ENCODE results near the gene SDHA. TPM values are rescaled to one million over a fixed set of nuclear protein-coding genes. Genes with fewer than 3 reads are reported as not detected.

The SDHA gene
- total and polyA plus RNA-seq, 11 donors = 276 to 861 (median 727) TPM

GRCh38 chr5:305050-305449 is 86.9 kb downstream of the SDHA start:
- no peak for TF ChIP-seq CTCF (IDR thresholded peaks at IDR 0.05)
- TF ChIP-seq POLR2A (IDR thresholded peaks at IDR 0.05) = no peak
- H3K36me3 ChIP-seq = peaks cover 0 to 41% (median 20%) of the 10 kb centered on the region in 9 donors

GRCh38 chr5:305459-305858 is 87.3 kb downstream of the SDHA start:
- Histone ChIP-seq H3K27ac (no peak overlapping the region), H3K27me3 (no peaks in the 10 kb centered on the region), H3K4me3 (no peak overlapping the region), H3K36me3 (peaks cover 0 to 45% (median 21%) of the 10 kb centered on the region in 9 donors), H3K4me1 (peaks cover 0 to 17% (median 6%) of the 10 kb centered on the region in 12 donors), H3K9me3 (no peaks in the 10 kb centered on the region)
- intact Hi-C loops (cut with DNase I) = no loop called here
- 92 to 97% (median 94%) methylated on average over 14 of the region's 14 CpGs for WGBS, 4 donors
- DNase-seq (no peak), ATAC-seq (no peak)
- no peak for TF ChIP-seq POLR2A (IDR thresholded peaks at IDR 0.05)
- no peak for TF ChIP-seq CTCF (IDR thresholded peaks at IDR 0.05)

More at GRCh38 chr5:305050-305449, 86.9 kb downstream of the SDHA start:
- H3K4me1 ChIP-seq = peaks cover 0 to 16% (median 4%) of the 10 kb centered on the region in 12 donors
- ATAC-seq (no peak), DNase-seq (no peak)
- H3K4me3 ChIP-seq = no peak overlapping the region
- H3K9me3 ChIP-seq = no peaks in the 10 kb centered on the region
- no peak overlapping the region for H3K27ac ChIP-seq
- WGBS, 4 donors = 91 to 94% (median 92%) methylated on average over 5 to 9 of the region's 9 CpGs
- intact Hi-C loops (cut with DNase I) = no loop called here
- no peaks in the 10 kb centered on the region for H3K27me3 ChIP-seq

- H3K36me3 ChIP-seq = peaks cover 0 to 47% (median 23%) of the 10 kb centered on the region in 9 donors
- WGBS, 4 donors = 95 to 97% (median 95%) methylated on average over 28 of the region's 28 CpGs
Measured at GRCh38 chr5:306011-306805, 88.1 kb downstream of the SDHA start.

More at GRCh38 chr5:306011-306805, 88.1 kb downstream of the SDHA start:
- intact Hi-C loops (cut with DNase I) = no loop called here
- Histone ChIP-seq H3K4me3 (no peak overlapping the region), H3K9me3 (no peaks in the 10 kb centered on the region), H3K27me3 (no peaks in the 10 kb centered on the region), H3K27ac (no peak overlapping the region), H3K4me1 (peaks cover 0 to 22% (median 9%) of the 10 kb centered on the region in 12 donors)
- no peak for ATAC-seq
- no peak for TF ChIP-seq POLR2A (IDR thresholded peaks at IDR 0.05)
- no peak for TF ChIP-seq CTCF (IDR thresholded peaks at IDR 0.05)
- no peak for DNase-seq

Other genes starting within 250 kb of the SDHA start
- under 1 TPM in 4 of 9 donors, not detected in 5; 0.03 to 0.34 (median 0.10) TPM for gene PLEKHG4B, start 126.2 kb upstream of the SDHA start, total RNA-seq
- not detected for gene PLEKHG4B, start 126.2 kb upstream of the SDHA start, polyA plus RNA-seq
- gene LRRC14B, start 26.8 kb upstream of the SDHA start, total RNA-seq = 100 to 1,000 TPM in 2 of 9 donors, 10 to 100 TPM in 6, 1 to 10 TPM in 1; 7.6 to 133 (median 40.3) TPM
- 10 to 100 TPM in 1 of 2 donors, 1 to 10 TPM in 1; 6.1 to 50.3 TPM for gene LRRC14B, start 26.8 kb upstream of the SDHA start, polyA plus RNA-seq
- 10 to 100 TPM in 1 of 9 donors, 1 to 10 TPM in 8; 5.7 to 10.3 (median 7.5) TPM for gene CCDC127, start 167 bp upstream of the SDHA start, total RNA-seq
- 1 to 10 TPM; 4.8 to 8.5 TPM for gene CCDC127, start 167 bp upstream of the SDHA start, polyA plus RNA-seq
- 10 to 100 TPM; 31.2 to 50.2 (median 38.6) TPM for gene PDCD6, start 53.3 kb downstream of the SDHA start, total RNA-seq
- 10 to 100 TPM; 46.2 to 89.1 TPM for gene PDCD6, start 53.3 kb downstream of the SDHA start, polyA plus RNA-seq
- under 1 TPM in 7 of 9 donors, not detected in 2; 0.12 to 0.69 (median 0.29) TPM for gene AHRR, start 103.4 kb downstream of the SDHA start, total RNA-seq
- gene AHRR, start 103.4 kb downstream of the SDHA start, polyA plus RNA-seq = under 1 TPM; 0.11 to 0.12 TPM
- gene EXOC3, start 224.9 kb downstream of the SDHA start, total RNA-seq = 10 to 100 TPM; 33.6 to 45.5 (median 42.8) TPM
- gene EXOC3, start 224.9 kb downstream of the SDHA start, polyA plus RNA-seq = 10 to 100 TPM; 20.6 to 45.4 TPM

Data from heart left ventricle (tissue), 16 donors.